Thyroid gland (tissue), 4 donors: ENCODE measurements around the gene NEK2. TPM values are rescaled to one million over a fixed set of nuclear protein-coding genes. Genes with fewer than 3 reads are reported as not detected.

ENCODE experiments used
- DNase-seq, 2 donors: peaks; one replicate each; pipeline ENCODE4 v3.0.0-alpha.2; 2019
- H3K27ac ChIP-seq, 3 donors: fragments of 200-600 bp; sonication (generic); 1 replicate in 2 of 3; 2 replicates in 1 of 3; pipeline ENCODE4 v1.5.1; 2016 to 2019; ENCODE audit warnings: mild to moderate bottlenecking in 1 of 3, moderate library complexity in 1 of 3
- H3K27me3 ChIP-seq: fragments of 200-600 bp; sonication (generic); one replicate; pipeline ENCODE4 v1.5.1; 2019
- H3K36me3 ChIP-seq, 2 donors: fragments of 200-600 bp; sonication (generic); one replicate each; pipeline ENCODE4 v1.5.1; 2016 to 2019
- H3K4me1 ChIP-seq, 2 donors: fragments of 200-600 bp; sonication (generic); one replicate each; pipeline ENCODE4 v1.5.1; 2017 to 2019
- H3K4me3 ChIP-seq, 3 donors: fragments of 200-600 bp; sonication (generic); replicated peaks in 1 of 3; 1 replicate in 2 of 3; 2 replicates in 1 of 3; pipeline ENCODE4 v1.5.1; 2016; ENCODE audit warnings: mild to moderate bottlenecking in 1 of 3
- H3K9me3 ChIP-seq: fragments of 200-600 bp; sonication (generic); one replicate; pipeline ENCODE4 v1.5.1; 2017
- CTCF ChIP-seq, 6 experiments: fragments of 200-600 bp in 3 of 6; fragments of 450-650 bp in 3 of 6; sonication (generic) in 3 of 6; IDR thresholded peaks; one replicate each; pipeline ENCODE4 v1.5.1; 2016 to 2019; ENCODE audit warnings: antibody characterized with exemption in 6 of 6, mild to moderate bottlenecking in 2 of 6, inconsistent platforms in 1 of 6, moderate library complexity in 1 of 6
- POLR2A ChIP-seq, 2 donors: fragments of 450-650 bp; IDR thresholded peaks; one replicate each; pipeline ENCODE4 v1.6.1; 2017; ENCODE audit warnings: antibody characterized with exemption in 2 of 2, mild to moderate bottlenecking in 2 of 2, moderate library complexity in 1 of 2
- WGBS, 2 donors: methylation state at CpG; one replicate each; pipeline ENCODE4 v1.1.5; 2017; 5-methylcytosine and 5-hydroxymethylcytosine counted together
- intact Hi-C: fragments of 100-400 bp; cut with DNase I; formaldehyde crosslinking; loops from one replicate; pipeline ENCODE4 v1.15.1; 2023
- total RNA-seq, 4 donors: library from RNA; depleted of rRNA; stranded (reverse); fragments of >200 nt; gene quantifications; one replicate each; pipeline ENCODE4 v1.2.3, GENCODE V29; 2016

The NEK2 gene
- total RNA-seq, 4 donors from 2014 or later = 0.11 to 2.4 (median 0.40) TPM; not detected in 1

DNA sequence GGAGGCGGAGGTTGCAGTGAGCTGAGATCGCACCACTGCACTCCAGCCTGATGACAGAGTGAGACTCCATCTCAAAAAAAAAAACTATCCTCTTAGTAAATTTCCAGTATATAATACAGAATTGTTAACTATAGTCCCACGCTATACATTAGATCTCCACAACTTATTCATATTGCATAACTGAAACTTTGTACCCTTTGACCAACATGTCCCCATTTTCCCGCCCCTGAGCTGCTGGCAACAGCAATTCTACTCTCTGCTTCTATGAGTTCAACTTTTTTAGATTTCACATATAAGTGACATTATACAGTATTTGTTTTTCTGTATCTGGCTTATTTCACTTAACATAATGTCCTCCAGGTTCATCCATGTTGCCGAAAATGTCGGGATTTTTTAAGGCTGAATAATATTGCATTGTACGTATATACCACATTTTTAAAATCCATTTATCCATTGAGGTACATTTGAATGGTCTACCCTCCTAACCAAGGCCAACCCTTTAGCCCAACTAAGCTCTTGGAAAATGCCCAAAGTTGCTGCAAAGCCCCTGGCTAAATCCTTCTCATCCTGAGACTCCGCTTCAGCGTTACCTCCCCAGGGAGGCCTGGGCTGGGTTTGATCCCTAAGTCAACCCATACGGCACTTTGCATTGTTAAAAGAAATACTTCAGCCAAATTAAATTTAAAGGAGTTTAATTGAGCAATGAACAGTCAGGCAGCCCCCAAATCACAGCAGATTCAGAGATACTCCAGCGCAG lies 34.2 kb downstream of the NEK2 start:
- DNase-seq = no peak
- H3K4me3 ChIP-seq = no peak overlapping the region
- H3K4me1 ChIP-seq = peaks cover 7 to 13% of the 10 kb centered on the region in 2 donors
- no peak for TF ChIP-seq CTCF (IDR thresholded peaks at IDR 0.05)
- no peak for TF ChIP-seq POLR2A (IDR thresholded peaks at IDR 0.05)
- no peaks in the 10 kb centered on the region for H3K36me3 ChIP-seq
- WGBS, 2 donors = 88 to 97% methylated on average over 11 of the region's 11 CpGs
- H3K9me3 ChIP-seq = no peaks in the 10 kb centered on the region
- intact Hi-C loops = no loop called here
- no peak overlapping the region for H3K27ac ChIP-seq
- no peaks in the 10 kb centered on the region for H3K27me3 ChIP-seq

GRCh38 chr1:211640301-211640630 lies 35.2 kb downstream of the NEK2 start:
- no peaks in the 10 kb centered on the region for H3K9me3 ChIP-seq
- H3K27ac ChIP-seq = no peak overlapping the region
- no peaks in the 10 kb centered on the region for H3K36me3 ChIP-seq
- no peak overlapping the region for H3K4me3 ChIP-seq
- no peak for TF ChIP-seq POLR2A (IDR thresholded peaks at IDR 0.05)
- TF ChIP-seq CTCF (IDR thresholded peaks at IDR 0.05) = no peak
- H3K4me1 ChIP-seq = peaks cover 7 to 13% of the 10 kb centered on the region in 2 donors
- intact Hi-C loops = no loop called here
- no peak for DNase-seq
- WGBS, 2 donors = 89 to 100% methylated on average over 1 of the region's 1 CpG
- no peaks in the 10 kb centered on the region for H3K27me3 ChIP-seq

GRCh38 chr1:211639475-211640300 lies 35.7 kb downstream of the NEK2 start:
- Histone ChIP-seq H3K36me3 (no peaks in the 10 kb centered on the region), H3K27ac (no peak overlapping the region), H3K27me3 (no peaks in the 10 kb centered on the region), H3K4me3 (no peak overlapping the region), H3K4me1 (peaks cover 7 to 13% of the 10 kb centered on the region in 2 donors), H3K9me3 (no peaks in the 10 kb centered on the region)
- WGBS, 2 donors = 49 to 55% methylated on average over 12 to 13 of the region's 13 CpGs
- TF ChIP-seq POLR2A (IDR thresholded peaks at IDR 0.05) (no peak), CTCF (IDR thresholded peaks at IDR 0.05) (no peak)
- DNase-seq = no peak
- intact Hi-C loops = no loop called here

DNA sequence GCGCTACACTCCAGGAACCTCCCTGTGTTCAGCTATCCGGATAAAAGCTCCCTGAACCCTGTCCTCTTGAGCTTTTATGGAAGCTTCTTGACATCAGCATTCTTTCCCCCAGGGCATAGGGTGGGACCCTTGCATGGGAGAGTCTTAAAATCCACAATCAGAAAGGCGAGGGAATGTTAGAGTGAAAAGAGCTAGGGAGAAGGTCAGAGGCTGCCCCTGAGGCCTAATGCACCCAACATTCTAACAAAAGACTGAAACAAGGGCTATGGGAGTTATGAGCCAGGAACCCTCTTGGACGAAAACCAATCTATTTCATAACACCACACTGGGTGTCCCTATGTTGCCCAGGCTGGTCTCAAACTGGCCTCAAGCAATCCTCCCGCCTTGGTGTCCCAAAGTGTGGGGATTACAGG lies 36.7 kb downstream of the NEK2 start:
- no peaks in the 10 kb centered on the region for H3K36me3 ChIP-seq
- H3K27ac ChIP-seq = no peak overlapping the region
- H3K27me3 ChIP-seq = no peaks in the 10 kb centered on the region
- no peak overlapping the region for H3K4me3 ChIP-seq
- 79 to 92% methylated on average over 5 of the region's 5 CpGs for WGBS, 2 donors
- H3K9me3 ChIP-seq = no peaks in the 10 kb centered on the region
- TF ChIP-seq POLR2A (IDR thresholded peaks at IDR 0.05) (no peak), CTCF (IDR thresholded peaks at IDR 0.05) (no peak)
- intact Hi-C loops = no loop called here
- no peak for DNase-seq
- peaks cover 4 to 5% of the 10 kb centered on the region in 2 donors for H3K4me1 ChIP-seq

GRCh38 chr1:211638246-211638645 lies 37.2 kb downstream of the NEK2 start:
- Histone ChIP-seq H3K9me3 (no peaks in the 10 kb centered on the region), H3K36me3 (no peaks in the 10 kb centered on the region), H3K4me3 (no peak overlapping the region), H3K4me1 (peaks cover 0 to 3% of the 10 kb centered on the region in 2 donors), H3K27me3 (no peaks in the 10 kb centered on the region), H3K27ac (no peak overlapping the region)
- intact Hi-C loops = no loop called here
- 76 to 95% methylated on average over 5 of the region's 5 CpGs for WGBS, 2 donors
- TF ChIP-seq POLR2A (IDR thresholded peaks at IDR 0.05) (no peak), CTCF (IDR thresholded peaks at IDR 0.05) (no peak)
- no peak for DNase-seq
